Measurements from ENCODE around the gene PARP1. TPM values are rescaled to one million over a fixed set of nuclear protein-coding genes. Genes with fewer than 3 reads are reported as not detected.

Gene PARP1
- total RNA-seq, 2 experiments from 2014 or later: 532 to 594 TPM

DNA sequence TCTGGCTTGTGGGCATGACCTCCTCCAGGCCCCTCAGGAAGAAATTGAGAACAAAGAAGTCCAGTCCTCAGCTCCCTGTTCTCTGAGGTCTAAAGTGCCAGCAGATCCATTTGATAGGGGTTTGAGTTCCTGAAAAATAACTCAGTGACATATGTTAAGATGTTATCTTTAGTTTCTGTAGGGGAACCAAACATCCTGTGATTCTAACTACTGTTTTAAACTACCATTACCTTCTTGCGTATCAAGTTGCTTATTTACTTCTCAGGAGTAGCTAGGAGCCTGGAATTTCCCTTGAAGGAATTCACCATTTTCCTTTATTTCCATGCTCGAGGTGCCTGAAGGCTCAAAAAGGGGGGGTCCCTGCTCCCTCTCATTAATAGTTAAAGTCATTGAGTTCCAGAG, 80.1 kb downstream of the PARP1 start:
- no peak for TF ChIP-seq EZH2phosphoT487 (IDR thresholded peaks at IDR 0.05; ENCODE audit: borderline replicate concordance, low read depth, low read length)
- TF ChIP-seq, protein P1, sequence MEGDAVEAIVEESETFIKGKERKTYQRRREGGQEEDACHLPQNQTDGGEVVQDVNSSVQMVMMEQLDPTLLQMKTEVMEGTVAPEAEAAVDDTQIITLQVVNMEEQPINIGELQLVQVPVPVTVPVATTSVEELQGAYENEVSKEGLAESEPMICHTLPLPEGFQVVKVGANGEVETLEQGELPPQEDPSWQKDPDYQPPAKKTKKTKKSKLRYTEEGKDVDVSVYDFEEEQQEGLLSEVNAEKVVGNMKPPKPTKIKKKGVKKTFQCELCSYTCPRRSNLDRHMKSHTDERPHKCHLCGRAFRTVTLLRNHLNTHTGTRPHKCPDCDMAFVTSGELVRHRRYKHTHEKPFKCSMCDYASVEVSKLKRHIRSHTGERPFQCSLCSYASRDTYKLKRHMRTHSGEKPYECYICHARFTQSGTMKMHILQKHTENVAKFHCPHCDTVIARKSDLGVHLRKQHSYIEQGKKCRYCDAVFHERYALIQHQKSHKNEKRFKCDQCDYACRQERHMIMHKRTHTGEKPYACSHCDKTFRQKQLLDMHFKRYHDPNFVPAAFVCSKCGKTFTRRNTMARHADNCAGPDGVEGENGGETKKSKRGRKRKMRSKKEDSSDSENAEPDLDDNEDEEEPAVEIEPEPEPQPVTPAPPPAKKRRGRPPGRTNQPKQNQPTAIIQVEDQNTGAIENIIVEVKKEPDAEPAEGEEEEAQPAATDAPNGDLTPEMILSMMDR (conservative IDR thresholded peaks at IDR 0.05; ENCODE audit: low read length): no peak
- no peak overlapping the region for H2AFZ ChIP-seq (ENCODE audit: low read length)
- H3K79me2 ChIP-seq (ENCODE audit: insufficient read depth, low read depth, low read length): no peaks in the 10 kb centered on the region
- no peaks in the 10 kb centered on the region for H3K9me3 ChIP-seq (ENCODE audit: low read length)
- no peak overlapping the region for H3K4me2 ChIP-seq (ENCODE audit: low read length)
- no peaks in the 10 kb centered on the region for H4K20me1 ChIP-seq (ENCODE audit: insufficient read depth, low read length)
- intact Hi-C loops (cut with micrococcal nuclease; ENCODE audit: unreplicated experiment): no loop called here
- H3K36me3 ChIP-seq (ENCODE audit: insufficient read depth, low read length): no peaks in the 10 kb centered on the region
- BruUV-seq (replicated peaks): no TSS peak
- no peak overlapping the region for H3K4me3 ChIP-seq (ENCODE audit: low read depth, low read length, poor library complexity, severe bottlenecking)
- H3K9me2 ChIP-seq (ENCODE audit: insufficient read depth, low read length): no peaks in the 10 kb centered on the region
- H3K4me1 ChIP-seq (ENCODE audit: insufficient read depth, low read length, poor library complexity, severe bottlenecking): peaks cover 20% of the 10 kb centered on the region
- no peak overlapping the region for H3K27ac ChIP-seq (ENCODE audit: low read depth, low read length, poor library complexity, severe bottlenecking)
- no peak for DNase-seq (ENCODE audit: low spot score)
- ChIA-PET POLR2A (interaction anchor here (1.9 kb wide), 1 partner anchor 18 kb away, joined by 5 read pairs; the partner anchor contains the start of gene LIN9), CTCF (ENCODE audit: unreplicated experiment) (interaction anchor here (0.7 kb wide), 1 partner anchor 130 kb away, joined by 3 read pairs; no protein-coding TSS in a partner anchor)

DNA sequence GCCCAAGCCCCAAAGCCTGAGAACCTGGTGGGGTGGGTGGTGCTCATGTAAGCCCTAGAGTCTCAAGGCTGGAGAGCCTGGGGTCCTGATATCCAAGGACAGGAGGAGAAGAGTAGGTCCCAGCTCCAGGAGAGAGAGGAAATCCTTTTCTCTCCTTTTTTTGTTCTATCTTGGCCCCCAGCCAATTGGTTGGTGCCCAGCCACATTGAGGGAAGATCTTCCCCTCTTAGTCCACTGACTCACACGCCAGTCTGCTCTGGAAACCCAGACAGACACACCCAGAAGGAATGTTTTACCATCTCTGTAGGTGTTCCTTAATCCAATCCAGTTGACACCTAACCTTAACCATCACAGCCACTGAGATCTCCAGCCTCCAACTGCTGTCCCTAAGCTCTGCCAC, 82.7 kb downstream of the PARP1 start:
- POLR2A ChIA-PET: interaction anchor here (2.8 kb wide), 1 partner anchor 8 kb away, joined by 15 read pairs; no protein-coding TSS in a partner anchor
- no peaks in the 10 kb centered on the region for H3K9me2 ChIP-seq (ENCODE audit: insufficient read depth, low read length)
- H3K4me1 ChIP-seq (ENCODE audit: insufficient read depth, low read length, poor library complexity, severe bottlenecking): peaks cover 4% of the 10 kb centered on the region
- H3K79me2 ChIP-seq (ENCODE audit: insufficient read depth, low read depth, low read length): no peaks in the 10 kb centered on the region
- H3K4me2 ChIP-seq (ENCODE audit: low read length): no peak overlapping the region
- no peak overlapping the region for H2AFZ ChIP-seq (ENCODE audit: low read length)
- H3K36me3 ChIP-seq (ENCODE audit: insufficient read depth, low read length): no peaks in the 10 kb centered on the region
- DNase-seq (ENCODE audit: low spot score): no peak
- H3K27ac ChIP-seq (ENCODE audit: low read depth, low read length, poor library complexity, severe bottlenecking): no peak overlapping the region
- BruUV-seq (replicated peaks): no TSS peak
- no peak overlapping the region for H3K4me3 ChIP-seq (ENCODE audit: low read depth, low read length, poor library complexity, severe bottlenecking)
- no peaks in the 10 kb centered on the region for H4K20me1 ChIP-seq (ENCODE audit: insufficient read depth, low read length)
- CTCF ChIA-PET (ENCODE audit: unreplicated experiment): no interaction called here
- 0 out of 2 replicates have a peak, but pooled peaks cover 4% of the 10 kb centered on the region for H3K9me3 ChIP-seq (ENCODE audit: low read length)
- TF ChIP-seq EZH2phosphoT487 (IDR thresholded peaks at IDR 0.05; ENCODE audit: borderline replicate concordance, low read depth, low read length): no peak
- intact Hi-C loops (cut with micrococcal nuclease; ENCODE audit: unreplicated experiment): no loop called here

DNA sequence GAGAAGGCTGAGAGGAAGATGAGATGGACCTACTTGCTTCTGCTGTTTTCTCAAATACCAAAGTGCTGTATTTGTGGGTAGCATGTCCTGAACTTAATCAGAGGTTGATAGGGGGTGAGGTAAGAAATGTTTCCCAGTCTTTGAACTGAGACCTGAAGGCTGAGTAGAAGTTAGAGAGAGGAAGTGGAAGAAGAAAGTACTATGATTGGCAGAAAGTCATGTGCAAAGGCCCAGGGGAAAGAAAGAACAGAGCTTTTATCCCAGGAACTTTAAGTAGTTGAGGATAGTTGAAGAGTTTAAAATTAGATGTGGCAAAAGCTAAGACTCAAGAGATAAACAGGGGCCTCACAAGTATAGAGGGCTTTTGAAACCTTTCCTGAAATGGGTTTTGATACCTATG, 83.4 kb downstream of the PARP1 start:
- H2AFZ ChIP-seq (ENCODE audit: low read length): no peak overlapping the region
- no TSS peak for BruUV-seq (replicated peaks)
- H3K79me2 ChIP-seq (ENCODE audit: insufficient read depth, low read depth, low read length): no peaks in the 10 kb centered on the region
- no peak for DNase-seq (ENCODE audit: low spot score)
- CTCF ChIA-PET (ENCODE audit: unreplicated experiment): no interaction called here
- intact Hi-C loops (cut with micrococcal nuclease; ENCODE audit: unreplicated experiment): no loop called here
- no peaks in the 10 kb centered on the region for H4K20me1 ChIP-seq (ENCODE audit: insufficient read depth, low read length)
- H3K36me3 ChIP-seq (ENCODE audit: insufficient read depth, low read length): no peaks in the 10 kb centered on the region
- no peak overlapping the region for H3K27ac ChIP-seq (ENCODE audit: low read depth, low read length, poor library complexity, severe bottlenecking)
- no peak overlapping the region for H3K4me2 ChIP-seq (ENCODE audit: low read length)
- 0 out of 2 replicates have a peak, but pooled peaks cover 4% of the 10 kb centered on the region for H3K9me3 ChIP-seq (ENCODE audit: low read length)
- no peaks in the 10 kb centered on the region for H3K4me1 ChIP-seq (ENCODE audit: insufficient read depth, low read length, poor library complexity, severe bottlenecking)
- no peak for TF ChIP-seq EZH2phosphoT487 (IDR thresholded peaks at IDR 0.05; ENCODE audit: borderline replicate concordance, low read depth, low read length)
- TF ChIP-seq, protein P1 (conservative IDR thresholded peaks at IDR 0.05; ENCODE audit: low read length): no peak
- no peaks in the 10 kb centered on the region for H3K9me2 ChIP-seq (ENCODE audit: insufficient read depth, low read length)
- H3K4me3 ChIP-seq (ENCODE audit: low read depth, low read length, poor library complexity, severe bottlenecking): no peak overlapping the region
- POLR2A ChIA-PET: interaction anchor here (2.8 kb wide), 1 partner anchor 8 kb away, joined by 15 read pairs; no protein-coding TSS in a partner anchor
